Liver (tissue), 3 donors: ENCODE results near the gene AIG1.

Experiments
- CTCF ChIP-seq: fragments of 150-350 bp; IDR thresholded peaks from 2 replicates; pipeline ENCODE4 v1.5.1; 2017; ENCODE audit warnings: improper control_type of control experiment, low read depth, low read length; ENCODE audit not compliant: missing input control
- EGR1 ChIP-seq, 2 donors: IDR thresholded peaks; 2 replicates each; pipeline ENCODE4 v1.6.1; 2016 to 2018; ENCODE audit warnings: antibody characterized with exemption in 2 of 2, low read depth in 2 of 2
- GABPA ChIP-seq, 2 donors: IDR thresholded peaks in 1 of 2; conservative IDR thresholded peaks in 1 of 2; 2 replicates each; pipeline ENCODE4 v1.6.1; 2016; ENCODE audit warnings: antibody characterized with exemption in 2 of 2, mild to moderate bottlenecking in 1 of 2, moderate library complexity in 1 of 2
- MAX ChIP-seq: IDR thresholded peaks from 2 replicates; pipeline ENCODE4 v1.6.1; 2016; ENCODE audit warnings: antibody characterized with exemption
- RAD21 ChIP-seq, 2 donors: IDR thresholded peaks; 2 replicates each; pipeline ENCODE4 v1.6.1; 2016; ENCODE audit warnings: antibody characterized with exemption in 2 of 2, mild to moderate bottlenecking in 2 of 2
- REST ChIP-seq: IDR thresholded peaks from 2 replicates; pipeline ENCODE4 v1.6.1; 2016; ENCODE audit warnings: antibody characterized with exemption, mild to moderate bottlenecking
- RXRA ChIP-seq, 2 donors: IDR thresholded peaks; 2 replicates each; pipeline ENCODE4 v1.6.1; 2017 to 2018; ENCODE audit warnings: antibody characterized with exemption in 2 of 2, mild to moderate bottlenecking in 1 of 2
- YY1 ChIP-seq: IDR thresholded peaks from 2 replicates; pipeline ENCODE4 v1.6.1; 2016; ENCODE audit warnings: antibody characterized with exemption, mild to moderate bottlenecking
- ZBTB33 ChIP-seq: IDR thresholded peaks from 2 replicates; pipeline ENCODE4 v1.6.1; 2016; ENCODE audit warnings: antibody characterized with exemption
- donor health status: healthy.
- donor health status: healthy.

- TF ChIP-seq CTCF (no peak), ZBTB33 (no peak), MAX (no peak), REST (no peak), GABPA (IDR thresholded peaks at IDR 0.05 in 1 of 2, conservative IDR thresholded peaks at IDR 0.05 in 1 of 2) (no peak), EGR1 (IDR thresholded peaks at IDR 0.05; ENCODE audit: low read depth in 2 of 2) (no peak), YY1 (no peak), RXRA (IDR thresholded peaks at IDR 0.05) (no peak), RAD21 (IDR thresholded peaks at IDR 0.05) (no peak)
Observed at GRCh38 chr6:143333081-143333480, 272.4 kb downstream of the AIG1 start.
